DMS 273 treated with DMSO at 0.1 percent for 48 hours (cell line): ENCODE results near the gene GABRG3.

Source experiments
- DNase-seq: peaks from one replicate; lab custom pipeline; 2025; lab: John Stamatoyannopoulos, UW

The GABRG3 gene

DNA sequence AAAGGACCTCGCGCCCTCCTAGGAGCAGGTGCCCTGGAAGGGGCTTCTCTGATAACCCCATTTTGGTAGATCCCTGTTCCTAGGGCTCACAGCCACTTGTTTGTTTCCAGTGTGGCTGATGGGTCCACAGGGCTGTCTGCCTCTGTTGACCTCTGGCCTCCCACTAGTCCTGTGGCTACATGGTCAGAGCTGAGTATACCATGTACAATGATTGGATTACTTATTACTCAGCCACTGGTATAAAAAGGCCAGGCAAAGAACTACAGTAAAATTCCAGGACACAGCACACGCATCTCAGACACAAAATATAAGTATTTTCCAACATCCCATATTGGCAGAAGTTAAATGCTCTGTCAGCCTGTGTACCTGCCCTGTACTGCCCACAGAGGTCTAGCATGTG, 277.3 kb downstream of the GABRG3 start:
- DNase-seq = no peak

DNA sequence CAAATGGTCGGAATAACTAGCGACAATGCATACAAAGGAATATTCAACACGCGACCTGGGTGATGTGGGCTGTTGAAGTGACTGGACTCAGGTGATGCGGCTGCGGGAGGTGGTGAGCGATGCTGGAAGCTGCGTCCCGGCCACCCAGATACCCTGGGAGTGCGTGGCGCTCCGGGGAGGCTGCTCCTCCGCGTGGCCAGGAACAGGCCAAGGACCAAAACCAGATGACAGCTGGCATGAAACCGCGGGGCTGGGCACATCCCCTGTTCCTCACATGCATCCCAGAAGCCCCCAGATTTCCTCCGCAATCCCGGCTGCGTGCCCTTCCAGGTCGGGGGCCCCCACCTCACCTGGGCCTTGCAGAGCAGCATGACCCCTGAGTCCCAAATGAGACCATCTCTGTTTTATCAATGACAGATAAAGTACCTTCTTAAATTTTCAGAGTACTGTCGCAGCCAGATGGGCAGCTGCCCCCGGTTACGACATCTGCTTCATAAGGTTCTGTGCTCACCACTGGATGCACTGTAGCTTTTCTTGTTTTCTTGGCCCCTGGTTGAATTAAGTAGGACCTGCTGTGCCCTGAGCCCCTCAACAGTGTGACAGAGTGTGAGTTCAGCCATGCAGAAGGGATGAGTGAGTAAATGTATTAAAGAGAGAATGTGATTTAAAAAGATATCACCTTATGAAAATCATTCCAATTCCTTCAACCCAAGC, 278.2 kb downstream of the GABRG3 start:
- DNase-seq = peak; percentile 23

DNA sequence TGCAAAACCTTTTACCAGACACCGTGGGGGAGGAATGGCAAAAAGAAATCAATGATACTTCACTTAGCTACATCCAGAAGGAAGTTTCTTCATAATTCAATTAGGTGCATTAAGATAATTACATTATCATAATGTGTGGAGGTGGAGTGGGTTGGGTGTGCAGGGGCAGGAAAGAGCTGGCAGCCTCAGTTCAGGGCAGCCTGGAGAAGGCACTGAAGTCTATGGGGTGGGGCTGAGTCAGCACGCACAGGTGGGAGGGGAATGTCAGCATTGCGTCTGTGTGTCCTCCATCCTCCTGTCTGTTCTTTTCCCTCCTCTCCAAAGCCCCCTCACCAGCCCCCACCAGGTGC, 278.8 kb downstream of the GABRG3 start:
- DNase-seq = no peak

DNA sequence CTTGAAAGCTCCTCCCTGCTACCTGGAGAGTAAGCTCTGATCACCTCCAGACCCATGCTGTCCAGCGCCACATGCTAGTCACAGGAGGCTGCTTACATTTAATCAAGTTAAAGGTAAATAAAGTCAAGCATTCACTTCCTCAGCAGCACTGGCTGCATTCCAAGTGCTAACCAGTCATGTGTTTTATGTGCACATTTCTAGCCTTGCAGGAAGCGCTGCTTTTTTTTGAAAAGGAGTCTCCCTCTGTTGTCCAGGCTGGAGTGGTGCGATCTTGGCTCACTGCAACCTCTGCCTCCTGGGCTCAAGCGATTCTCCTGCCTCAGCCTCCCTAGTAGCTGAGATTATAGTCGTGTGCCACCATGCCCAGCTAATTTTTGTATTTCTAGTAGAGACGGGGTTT, 279.2 kb downstream of the GABRG3 start:
- no peak for DNase-seq

DNA sequence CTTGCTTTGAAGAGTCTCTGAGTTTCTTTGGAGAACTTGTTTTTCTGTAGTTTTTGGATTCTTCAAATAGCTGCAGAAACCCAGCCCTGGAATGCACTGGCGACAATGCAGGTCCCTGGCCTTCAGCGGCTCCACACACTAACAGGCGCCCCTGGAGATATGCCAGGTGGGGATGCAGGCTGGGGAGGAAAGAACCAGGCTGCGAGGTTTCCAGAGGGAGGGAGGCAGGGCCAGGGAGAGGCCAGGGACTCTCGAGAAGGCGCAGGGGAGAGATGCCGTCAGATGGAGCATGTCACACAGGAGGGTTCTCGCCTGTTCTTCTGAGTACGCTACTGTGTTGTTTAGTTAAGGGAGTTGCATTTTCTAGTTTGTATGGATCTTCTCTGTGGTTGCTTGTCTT, 283.1 kb downstream of the GABRG3 start:
- DNase-seq = no peak

DNA sequence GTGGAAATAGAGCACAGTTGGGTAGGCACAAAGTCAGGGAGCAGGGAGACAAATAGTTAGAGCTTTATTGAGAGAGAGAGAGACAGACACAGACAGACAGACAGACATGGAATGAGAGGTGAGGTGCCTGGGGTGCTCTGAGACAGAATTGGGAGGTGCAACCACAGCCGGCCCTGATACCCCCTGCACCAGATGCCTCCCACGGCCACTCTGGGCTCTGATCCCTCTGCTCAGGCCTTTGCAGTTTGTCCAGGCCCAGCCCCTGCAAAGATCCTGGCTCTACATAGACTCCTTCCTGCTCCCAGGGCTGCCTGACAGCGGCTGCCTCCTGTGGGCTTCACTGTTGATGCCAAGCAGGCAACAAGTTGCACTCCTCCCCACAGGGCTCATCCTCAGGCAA, 283.8 kb downstream of the GABRG3 start:
- DNase-seq = no peak

DNA sequence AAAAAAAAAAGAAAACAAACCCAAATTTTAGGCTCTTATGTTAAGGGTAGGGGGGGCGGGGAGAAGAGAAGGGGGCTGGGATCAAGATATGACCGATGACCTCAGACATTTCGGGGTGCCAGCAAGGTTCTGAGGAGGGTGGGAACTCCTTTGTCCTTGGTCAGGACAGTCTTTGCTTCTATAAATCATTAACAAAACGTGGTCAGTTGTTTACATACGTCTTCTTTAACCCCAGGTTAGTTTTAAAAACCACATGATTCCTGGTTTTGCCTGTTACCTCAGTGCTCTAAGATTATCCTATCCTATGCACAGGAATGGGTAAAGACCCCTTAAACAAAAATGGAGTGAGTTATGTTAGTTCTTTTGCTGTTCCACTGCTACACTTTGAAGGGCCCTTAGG, 285.5 kb downstream of the GABRG3 start:
- DNase-seq = no peak

DNA sequence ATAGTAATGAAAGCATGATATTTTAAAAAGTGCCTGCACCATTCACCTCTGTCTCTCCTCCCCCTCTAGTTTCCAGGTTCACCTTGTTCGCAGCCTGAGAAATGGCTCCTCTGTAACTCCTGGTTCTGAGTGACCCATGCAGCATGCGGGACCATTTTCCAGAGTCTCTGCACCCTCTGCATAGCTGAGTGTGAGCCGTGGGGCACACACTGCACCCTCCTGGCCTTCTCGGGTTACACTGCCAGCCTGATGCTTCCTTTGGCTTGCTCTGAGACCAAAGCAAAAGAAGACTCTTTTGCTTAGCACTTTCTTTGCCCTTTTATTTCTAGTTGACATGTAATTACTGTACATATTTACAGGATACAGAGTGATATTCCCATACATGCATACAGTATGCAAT, 287.3 kb downstream of the GABRG3 start:
- DNase-seq = no peak

DNA sequence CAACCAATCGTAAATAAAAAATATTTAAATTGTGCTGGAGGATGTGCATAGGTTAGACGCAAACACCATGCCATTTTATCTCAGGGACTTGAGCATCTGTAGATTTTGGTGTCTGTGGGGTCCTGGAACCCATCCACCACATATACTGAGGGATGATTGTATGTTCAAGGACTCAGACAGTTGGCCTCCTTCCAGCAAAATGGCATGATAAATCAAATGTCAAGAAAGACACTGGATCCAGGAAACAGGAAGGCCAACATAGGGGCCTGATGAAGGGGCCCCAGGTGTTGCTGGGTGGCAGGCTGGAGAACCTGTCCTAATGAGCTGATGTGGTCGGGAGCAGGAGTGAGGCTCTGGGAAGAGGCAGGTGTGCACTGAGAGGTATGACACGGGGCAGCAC, 289.5 kb downstream of the GABRG3 start:
- no peak for DNase-seq

DNA sequence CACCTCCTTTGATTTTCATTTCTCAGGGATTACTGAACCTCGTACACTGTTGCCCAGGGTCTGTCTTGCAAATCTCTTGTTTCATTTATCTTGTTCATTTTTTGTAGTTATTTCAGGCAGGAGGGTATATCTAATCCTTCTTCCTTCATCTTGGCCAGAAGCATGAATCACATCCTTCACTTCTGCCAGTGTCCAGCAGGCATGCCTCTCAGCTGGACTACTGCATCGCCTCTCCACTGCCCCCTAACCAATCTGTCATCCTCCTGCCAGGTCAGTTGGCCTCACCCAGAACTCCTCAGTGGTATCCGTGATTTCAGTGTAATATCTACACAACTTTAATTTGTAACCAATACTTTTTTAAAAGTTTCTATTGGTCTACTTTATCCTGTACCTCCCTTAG, 297.9 kb downstream of the GABRG3 start:
- no peak for DNase-seq

DNA sequence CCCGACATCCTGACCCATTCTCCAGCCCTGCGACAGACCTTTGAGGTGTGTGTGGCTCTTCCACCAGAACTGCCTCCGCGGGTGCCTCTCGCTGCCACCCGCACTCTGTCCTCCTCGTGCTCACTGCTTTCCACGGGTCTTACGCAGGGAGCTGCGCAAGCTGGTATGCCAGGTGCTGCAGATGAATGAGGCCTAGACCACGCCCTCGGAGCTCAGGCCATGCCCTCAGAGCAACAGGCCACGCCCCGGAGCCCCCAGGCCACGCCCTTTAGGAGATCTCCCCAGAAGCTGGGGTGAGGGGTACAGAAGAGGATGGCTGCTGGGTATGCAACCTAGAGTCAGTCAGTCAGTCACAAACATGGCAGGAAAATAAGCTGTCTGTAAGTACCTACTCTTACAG, 300.3 kb downstream of the GABRG3 start:
- no peak for DNase-seq

DNA sequence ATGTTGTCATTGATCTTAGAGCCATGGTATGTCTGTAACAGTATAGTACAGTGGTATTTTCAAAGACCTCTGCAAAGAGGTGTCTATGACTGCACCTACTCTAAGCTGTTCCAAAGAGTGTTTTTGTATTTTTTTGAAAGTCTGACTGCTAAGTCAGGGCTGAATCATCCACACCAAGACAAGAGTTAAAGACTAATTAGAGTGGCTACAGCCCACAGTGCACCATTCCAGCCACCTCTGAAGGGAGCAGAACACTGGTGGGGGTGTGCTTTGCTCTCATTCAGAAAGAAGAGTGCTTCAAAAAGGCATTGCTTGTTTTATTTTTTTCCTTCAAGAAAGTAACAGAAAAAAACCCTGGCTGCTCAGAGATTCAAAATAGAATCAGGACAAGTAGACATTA, 301.4 kb downstream of the GABRG3 start:
- DNase-seq = no peak

DNA sequence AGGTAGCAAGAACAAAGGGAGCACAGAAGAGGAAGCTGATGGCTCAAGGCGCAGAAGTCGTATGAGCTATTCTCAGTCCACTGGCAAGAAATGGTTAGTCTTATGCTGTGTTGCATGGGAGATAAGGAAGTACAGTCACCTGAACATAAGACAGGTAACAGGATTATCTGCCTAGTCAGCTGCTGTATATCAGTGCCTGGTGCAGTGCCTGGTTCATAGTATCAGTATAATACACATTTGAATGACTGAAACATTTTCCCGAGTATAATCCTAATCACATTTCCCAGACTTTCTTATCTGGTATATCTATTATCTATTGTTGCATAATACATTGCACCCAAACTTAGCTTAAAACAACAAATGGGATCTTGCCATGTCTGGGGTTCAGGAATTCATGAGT, 302.5 kb downstream of the GABRG3 start:
- DNase-seq = no peak

DNA sequence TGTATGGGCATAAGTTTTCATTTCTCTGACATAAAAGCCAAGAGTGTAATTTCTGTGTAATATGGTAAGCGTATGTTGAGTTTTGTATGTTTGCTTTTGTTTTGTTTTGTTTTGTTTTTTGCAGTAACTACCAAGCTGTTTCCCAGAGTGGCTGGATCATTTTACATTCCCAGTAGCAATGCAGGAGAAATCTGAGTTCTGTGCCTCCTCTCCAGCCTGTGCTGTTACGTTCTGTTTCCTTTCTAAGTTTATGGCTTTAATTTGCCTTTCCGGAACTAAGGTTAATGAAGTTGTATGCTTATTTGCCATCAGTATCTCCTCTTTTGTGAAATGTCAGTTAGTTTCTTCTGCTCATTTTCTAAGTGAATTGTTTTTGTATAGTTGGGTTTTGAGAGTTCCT, 307.8 kb downstream of the GABRG3 start:
- DNase-seq = no peak

DNA sequence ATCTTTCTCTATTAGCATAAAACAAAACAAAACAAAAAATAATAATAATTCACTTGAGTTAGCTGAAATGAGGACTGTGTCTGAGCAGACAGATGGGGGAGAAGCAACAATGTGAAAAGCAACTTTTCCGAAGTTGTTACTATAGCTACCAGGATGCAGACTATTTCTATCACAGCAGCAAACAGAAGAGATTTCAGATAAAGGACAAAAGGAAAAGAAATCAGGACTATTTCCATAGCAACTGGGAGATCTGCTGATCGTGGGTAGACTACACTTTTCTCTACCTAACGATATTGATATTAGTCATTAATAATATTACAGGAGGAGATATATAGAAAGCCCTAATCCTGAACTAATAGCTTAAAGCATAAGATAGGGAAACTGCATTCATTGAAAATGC, 321.7 kb downstream of the GABRG3 start:
- no peak for DNase-seq

DNA sequence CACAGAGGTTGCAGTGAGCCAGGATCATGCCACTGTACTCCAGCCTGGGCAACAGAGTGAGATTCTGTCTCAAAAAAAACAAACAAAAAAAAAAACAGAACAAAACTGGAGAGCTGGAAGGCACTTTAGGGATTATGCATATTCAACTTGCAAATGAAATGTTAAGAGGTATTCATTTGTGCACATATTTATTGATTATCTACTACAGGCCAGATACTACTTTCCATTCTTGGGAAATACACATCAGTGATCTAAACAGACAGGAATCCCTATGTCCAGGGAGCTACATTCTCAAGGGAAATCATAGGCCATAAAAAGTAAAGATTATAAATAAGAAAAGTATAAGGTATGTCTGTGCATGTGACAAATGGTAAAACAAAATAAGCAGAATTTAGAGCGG, 322.6 kb downstream of the GABRG3 start:
- no peak for DNase-seq

DNA sequence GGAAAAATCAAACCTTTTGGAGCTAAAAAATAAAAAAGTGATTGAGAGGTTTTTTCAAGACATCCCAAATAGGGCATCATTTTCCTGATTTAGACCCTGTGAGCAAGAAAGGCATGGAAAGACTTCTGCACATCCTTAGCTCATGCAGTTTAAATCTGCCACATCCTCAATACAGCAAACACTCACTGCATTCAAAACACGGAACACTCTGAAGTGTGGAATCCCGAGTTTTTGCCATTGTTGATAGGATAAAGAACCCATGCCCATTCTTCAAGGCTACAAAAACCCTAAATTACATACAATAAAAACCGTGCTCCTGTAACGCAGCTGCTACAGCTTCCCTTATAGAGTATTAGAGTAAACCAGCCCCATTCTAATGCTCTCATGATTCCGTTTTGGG, 346.8 kb downstream of the GABRG3 start:
- no peak for DNase-seq

DNA sequence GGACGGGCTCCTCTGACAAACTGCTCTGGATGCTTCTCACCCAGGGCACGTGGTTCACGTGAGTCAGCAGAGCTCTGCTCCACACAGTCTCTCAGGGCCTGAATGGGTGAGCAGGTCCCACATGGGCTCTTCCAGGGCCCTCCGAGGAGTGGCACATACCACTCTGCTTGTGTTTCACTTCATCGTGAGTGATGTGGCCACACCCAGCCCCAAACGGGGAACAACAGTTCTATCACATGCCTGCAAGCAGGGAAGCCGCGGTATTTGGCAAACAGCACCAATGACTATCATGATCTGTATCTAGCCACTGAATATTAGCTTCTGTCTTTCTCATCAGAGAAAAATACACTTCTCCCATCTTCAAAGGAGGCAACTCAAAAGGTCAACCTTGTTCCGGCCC, 352.8 kb downstream of the GABRG3 start:
- no peak for DNase-seq

DNA sequence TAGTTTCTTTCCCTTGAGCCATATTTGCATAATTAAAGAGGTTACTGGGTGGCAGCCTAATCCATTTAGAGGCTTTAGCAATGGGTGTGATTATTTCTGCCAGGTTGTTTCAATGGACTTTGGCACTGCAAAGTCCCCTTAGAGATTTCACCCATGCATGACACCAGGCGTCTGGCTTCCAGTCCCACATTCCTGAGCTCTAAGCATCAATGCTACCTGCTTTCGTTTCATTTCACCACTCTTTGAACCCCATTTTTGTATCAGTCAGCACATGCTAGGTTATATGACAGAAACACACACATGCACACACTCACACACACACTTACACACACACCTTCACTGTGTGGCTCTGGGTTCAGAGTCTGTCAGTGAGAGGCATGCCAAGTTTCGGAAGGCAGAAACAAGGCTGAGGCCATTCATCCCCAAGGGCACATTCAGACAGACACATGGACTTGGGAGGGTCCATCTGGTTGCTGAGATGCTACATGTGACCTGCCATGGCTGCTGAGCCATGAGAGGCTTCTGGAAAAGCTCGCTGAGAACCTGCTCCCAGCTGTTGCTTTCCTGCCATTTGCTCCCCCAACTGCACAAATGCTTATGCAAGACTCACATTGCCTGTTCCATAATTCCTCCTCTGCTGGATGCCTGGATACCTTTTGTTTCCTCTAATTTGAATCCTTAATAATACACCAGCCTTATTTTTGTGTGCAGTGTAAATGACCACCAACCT, 354.1 kb downstream of the GABRG3 start:
- DNase-seq = no peak

DNA sequence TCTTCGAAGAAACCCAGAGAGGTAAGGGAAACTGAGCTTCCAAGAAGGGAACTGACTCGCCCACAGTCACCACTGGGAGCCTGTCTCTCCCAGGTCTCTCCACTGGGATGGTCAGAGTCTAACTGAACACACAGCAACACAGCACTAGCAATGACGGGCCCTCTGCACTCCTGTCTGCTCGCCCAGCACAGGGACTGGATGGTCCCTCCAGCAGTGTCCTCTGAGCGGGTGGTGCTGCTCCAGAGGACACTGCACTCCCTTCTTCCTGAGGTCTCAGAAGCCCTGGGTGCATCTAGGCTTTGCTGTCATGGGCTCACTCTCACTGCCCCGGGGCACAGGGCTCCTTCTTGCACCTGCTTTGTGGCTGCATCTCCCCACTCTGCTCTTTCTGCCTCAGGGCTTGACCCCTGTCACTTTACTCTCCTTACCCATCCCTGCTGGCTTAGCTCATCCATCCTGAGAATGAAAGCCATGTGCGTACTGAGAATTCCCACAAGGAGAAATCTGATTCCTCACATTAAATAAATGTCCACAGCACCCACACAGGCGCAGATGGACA, 356.6 kb downstream of the GABRG3 start:
- no peak for DNase-seq

DNA sequence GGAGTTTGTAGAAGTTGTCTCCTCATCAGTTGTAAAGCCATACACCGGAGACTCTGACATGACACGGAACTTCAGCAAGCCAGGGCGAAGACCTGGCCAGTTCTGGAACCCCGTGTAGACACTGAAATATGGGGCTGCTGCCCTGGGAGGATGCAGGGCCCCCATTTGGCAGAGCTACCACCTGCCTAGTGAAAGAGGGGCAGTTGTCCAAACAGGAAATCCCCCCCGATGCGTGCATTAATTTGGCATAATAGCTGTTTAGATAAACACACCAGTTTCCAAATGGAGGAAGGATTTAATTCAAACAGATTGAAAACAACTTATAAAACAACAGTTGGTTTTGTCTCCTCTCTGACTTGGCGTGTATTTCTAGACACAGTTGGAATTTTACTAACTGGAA, 357.2 kb downstream of the GABRG3 start:
- no peak for DNase-seq

DNA sequence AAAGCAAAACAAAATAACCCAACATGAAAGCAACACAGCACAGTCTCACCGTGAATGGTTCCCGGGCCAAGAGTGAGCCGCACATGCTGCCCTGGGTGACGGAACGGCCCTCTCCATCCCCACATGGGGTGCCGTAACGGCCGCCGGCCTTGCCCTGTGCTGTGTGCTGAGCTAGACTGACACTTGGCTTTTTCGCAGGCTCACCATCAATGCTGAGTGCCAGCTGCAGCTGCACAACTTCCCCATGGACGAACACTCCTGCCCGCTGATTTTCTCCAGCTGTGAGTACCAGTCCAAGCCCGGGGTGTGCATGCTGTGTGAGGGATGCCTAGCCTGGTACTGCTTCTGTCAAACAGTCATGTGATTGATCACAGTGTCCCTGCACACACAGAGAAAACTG, 357.6 kb downstream of the GABRG3 start:
- no peak for DNase-seq

DNA sequence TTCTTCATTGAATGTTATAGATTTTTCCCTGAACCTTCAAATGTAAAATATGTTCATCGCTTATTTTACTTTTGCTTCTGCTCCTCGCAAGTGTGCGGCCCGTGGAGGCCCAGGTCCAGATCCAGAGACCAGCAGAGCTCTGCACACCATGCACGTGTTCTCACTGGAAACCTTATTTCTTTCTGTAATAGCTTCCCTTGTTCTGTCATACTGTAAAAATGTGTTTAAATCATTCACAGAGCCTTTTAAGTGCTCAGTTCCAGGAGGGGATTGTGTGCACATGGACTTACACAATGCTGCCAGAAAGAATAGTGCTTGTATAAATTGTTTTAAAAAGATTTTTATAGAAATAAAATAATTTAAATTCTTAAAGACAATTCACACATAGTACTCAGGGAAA, 359.3 kb downstream of the GABRG3 start:
- no peak for DNase-seq

DNA sequence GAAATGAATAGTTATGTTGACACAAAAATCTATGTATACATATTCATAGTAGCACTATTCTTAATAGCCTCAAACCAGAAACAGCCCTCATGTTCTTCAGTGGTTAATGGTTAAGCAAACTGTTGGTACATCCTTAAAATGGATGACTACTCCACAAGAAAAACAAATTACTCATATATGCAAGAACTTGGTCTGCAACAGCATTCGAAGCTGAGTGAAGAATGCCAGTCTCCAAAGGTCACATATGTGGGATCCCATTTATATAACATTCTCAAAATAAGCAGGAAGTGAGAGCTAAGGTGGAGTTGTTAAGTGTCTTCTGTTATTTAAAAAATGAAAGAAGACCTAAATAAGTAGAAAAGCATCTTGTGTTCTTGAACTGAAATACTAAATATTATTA, 365.7 kb downstream of the GABRG3 start:
- DNase-seq = no peak
